ENCODE results near the gene NR4A3. TPM values are rescaled to one million over a fixed set of nuclear protein-coding genes. Genes with fewer than 3 reads are reported as not detected.

Gene NR4A3
- total and polyA plus RNA-seq, 3 experiments from 2014 or later = 0.60 to 37.7 (median 37.5) TPM

- Mint-ChIP-seq H3K27me3 (peaks cover 10 to 36% of the 10 kb centered on the region in 2 donors), H3K36me3 (peaks cover 0 to 30% (median 0%) of the 10 kb centered on the region in 3 donors), H3K4me1 (peaks cover 41 to 48% (median 42%) of the 10 kb centered on the region in 3 donors), H3K4me3 (peak overlapping the region; percentile 91 to 100 (median 98)), H3K27ac (peak overlapping the region; percentile 96 to 100 (median 99)), H3K9me3 (peaks cover 0 to 3% (median 0%) of the 10 kb centered on the region in 5 donors)
- H3K4me1 ChIP-seq (ENCODE audit: insufficient read depth, low read length) = peaks cover 34% of the 10 kb centered on the region
- no peaks in the 10 kb centered on the region for H3K36me3 ChIP-seq (ENCODE audit: insufficient read depth, low read length)
- H3K27me3 ChIP-seq (ENCODE audit: insufficient read depth, low read length, poor library complexity, severe bottlenecking) = peaks cover 16% of the 10 kb centered on the region
- peak; percentile 93 to 99 (median 98) for DNase-seq
- H3K9me3 ChIP-seq (ENCODE audit: low read length) = no peaks in the 10 kb centered on the region
- peak overlapping the region; percentile 91 for H3K27ac ChIP-seq (ENCODE audit: low read depth, low read length)
- CTCF ChIA-PET = interaction anchor here (0.9 kb wide), 1 partner anchor 99 kb away, joined by 3 read pairs; no protein-coding TSS in a partner anchor
- POLR2A ChIA-PET = interaction anchor here (0.5 to 4.5 kb wide), 2 partner anchors 87 to 204 kb away, joined by 4 to 23 read pairs; partner anchors contain the start of gene STX17
- H3K4me3 ChIP-seq (ENCODE audit: low read length) = peak overlapping the region; percentile 64
Measured at GRCh38 chr9:99819123-99819855, 2.4 kb upstream of the NR4A3 start.

- peak; percentile 92 to 96 (median 95) for DNase-seq
- H3K27ac Mint-ChIP-seq = peak overlapping the region; percentile 98 to 100 (median 100)
- H3K27ac ChIP-seq (ENCODE audit: low read depth, low read length) = peak overlapping the region; percentile 91
- peak overlapping the region; percentile 96 to 100 (median 98) for H3K4me3 Mint-ChIP-seq
- no peaks in the 10 kb centered on the region for H3K9me3 ChIP-seq (ENCODE audit: low read length)
- ChIA-PET CTCF (interaction anchor here (0.9 to 1.9 kb wide), 4 partner anchors 9 to 189 kb away, joined by 3 to 7 read pairs (median 4); no protein-coding TSS in a partner anchor), POLR2A (interaction anchor here (4.5 kb wide), 1 partner anchor 86 kb away, joined by 23 read pairs; the partner anchor contains the start of gene STX17)
- H3K36me3 Mint-ChIP-seq = peaks cover 0 to 30% (median 0%) of the 10 kb centered on the region in 3 donors
- peaks cover 48 to 56% (median 49%) of the 10 kb centered on the region in 3 donors for H3K4me1 Mint-ChIP-seq
- H3K4me1 ChIP-seq (ENCODE audit: insufficient read depth, low read length) = peaks cover 42% of the 10 kb centered on the region
- H3K36me3 ChIP-seq (ENCODE audit: insufficient read depth, low read length) = no peaks in the 10 kb centered on the region
- peaks cover 23% of the 10 kb centered on the region for H3K27me3 ChIP-seq (ENCODE audit: insufficient read depth, low read length, poor library complexity, severe bottlenecking)
- H3K9me3 Mint-ChIP-seq = peaks cover 0 to 3% (median 0%) of the 10 kb centered on the region in 5 donors
- peaks cover 17 to 41% of the 10 kb centered on the region in 2 donors for H3K27me3 Mint-ChIP-seq
- peak overlapping the region; percentile 69 for H3K4me3 ChIP-seq (ENCODE audit: low read length)
Measured at GRCh38 chr9:99819856-99820684, 1.6 kb upstream of the NR4A3 start.

- Histone ChIP-seq H3K27me3 (ENCODE audit: insufficient read depth, low read length, poor library complexity, severe bottlenecking) (peaks cover 31% of the 10 kb centered on the region), H3K4me3 (ENCODE audit: low read length) (peak overlapping the region; percentile 69), H3K36me3 (ENCODE audit: insufficient read depth, low read length) (no peaks in the 10 kb centered on the region), H3K9me3 (ENCODE audit: low read length) (no peaks in the 10 kb centered on the region), H3K4me1 (ENCODE audit: insufficient read depth, low read length) (peaks cover 49% of the 10 kb centered on the region), H3K27ac (ENCODE audit: low read depth, low read length) (peak overlapping the region; percentile 68)
- Mint-ChIP-seq H3K4me1 (peaks cover 54 to 64% (median 55%) of the 10 kb centered on the region in 3 donors), H3K9me3 (peaks cover 0 to 3% (median 0%) of the 10 kb centered on the region in 5 donors), H3K27ac (peak overlapping the region; percentile 98 to 100 (median 100)), H3K27me3 (peaks cover 17 to 48% of the 10 kb centered on the region in 2 donors), H3K36me3 (peaks cover 0 to 30% (median 0%) of the 10 kb centered on the region in 3 donors), H3K4me3 (peak overlapping the region; percentile 96 to 100 (median 98))
- DNase-seq = peak; percentile 42 to 75 (median 66)
- ChIA-PET CTCF (interaction anchor here (0.7 to 1.9 kb wide), 6 partner anchors 10 to 188 kb away, joined by 3 to 7 read pairs (median 3); no protein-coding TSS in a partner anchor), POLR2A (interaction anchor here (4.5 kb wide), 1 partner anchor 85 kb away, joined by 23 read pairs; the partner anchor contains the start of gene STX17)
Measured at GRCh38 chr9:99820685-99821395, 845 bp upstream of the NR4A3 start.

GRCh38 chr9:99822109-99822805 lies 572 bp downstream of the NR4A3 start:
- peaks cover 0 to 34% (median 0%) of the 10 kb centered on the region in 3 donors for H3K36me3 Mint-ChIP-seq
- peaks cover 58 to 75% (median 63%) of the 10 kb centered on the region in 3 donors for H3K4me1 Mint-ChIP-seq
- peaks cover 49% of the 10 kb centered on the region for H3K4me1 ChIP-seq (ENCODE audit: insufficient read depth, low read length)
- H3K36me3 ChIP-seq (ENCODE audit: insufficient read depth, low read length) = no peaks in the 10 kb centered on the region
- peak overlapping the region; percentile 69 for H3K4me3 ChIP-seq (ENCODE audit: low read length)
- H3K27me3 ChIP-seq (ENCODE audit: insufficient read depth, low read length, poor library complexity, severe bottlenecking) = peaks cover 31% of the 10 kb centered on the region
- CTCF ChIA-PET = interaction anchor here (1.4 to 2.9 kb wide), 2 partner anchors 84 to 87 kb away, joined by 3 to 12 read pairs; partner anchors contain the start of gene STX17
- H3K9me3 Mint-ChIP-seq = peaks cover 0 to 3% (median 0%) of the 10 kb centered on the region in 5 donors
- peak overlapping the region; percentile 98 to 100 (median 100) for H3K27ac Mint-ChIP-seq
- DNase-seq = peak; percentile 39 to 75 (median 67)
- H3K9me3 ChIP-seq (ENCODE audit: low read length) = no peaks in the 10 kb centered on the region
- H3K27ac ChIP-seq (ENCODE audit: low read depth, low read length) = peak overlapping the region; percentile 68
- H3K4me3 Mint-ChIP-seq = peak overlapping the region; percentile 96 to 100 (median 98)
- POLR2A ChIA-PET = interaction anchor here (0.6 to 4.5 kb wide), 3 partner anchors 82 to 275 kb away, joined by 4 to 23 read pairs (median 5); partner anchors contain the start of gene STX17
- peaks cover 27 to 48% of the 10 kb centered on the region in 2 donors for H3K27me3 Mint-ChIP-seq

- Mint-ChIP-seq H3K4me3 (peak overlapping the region; percentile 96 to 100 (median 98)), H3K27ac (peak overlapping the region; percentile 79 to 100 (median 100)), H3K36me3 (peaks cover 0 to 38% (median 0%) of the 10 kb centered on the region in 3 donors), H3K9me3 (peaks cover 0 to 3% (median 0%) of the 10 kb centered on the region in 5 donors), H3K4me1 (peaks cover 58 to 75% (median 63%) of the 10 kb centered on the region in 3 donors), H3K27me3 (peaks cover 35 to 53% of the 10 kb centered on the region in 2 donors)
- Histone ChIP-seq H3K9me3 (ENCODE audit: low read length) (no peaks in the 10 kb centered on the region), H3K27me3 (ENCODE audit: insufficient read depth, low read length, poor library complexity, severe bottlenecking) (peaks cover 31% of the 10 kb centered on the region), H3K27ac (ENCODE audit: low read depth, low read length) (peak overlapping the region; percentile 68), H3K4me1 (ENCODE audit: insufficient read depth, low read length) (peaks cover 49% of the 10 kb centered on the region), H3K4me3 (ENCODE audit: low read length) (peak overlapping the region; percentile 69), H3K36me3 (ENCODE audit: insufficient read depth, low read length) (no peaks in the 10 kb centered on the region)
- peak in 2 of 5 donors; percentile 32 to 48 for DNase-seq
- ChIA-PET CTCF (interaction anchor here (2.9 kb wide), 1 partner anchor 83 kb away, joined by 12 read pairs; the partner anchor contains the start of gene STX17), POLR2A (interaction anchor here (0.6 to 4.5 kb wide), 2 partner anchors 81 to 83 kb away, joined by 5 to 23 read pairs; partner anchors contain the start of gene STX17)
Measured at GRCh38 chr9:99822806-99823591, 1.3 kb downstream of the NR4A3 start.
